DMS53 (cell line): Measurements from ENCODE around the gene TEKT3.
A peak's percentile ranks its signal among the peaks of the same experiment; 100 is the strongest.

Experiments
- DNase-seq: peaks from one replicate; lab custom pipeline; 2025; lab: John Stamatoyannopoulos, UW

TEKT3 gene

GRCh38 chr17:15341385-15341849 lies at the start of gene TEKT3:
Gene TEKT3, minus strand, starts transcription at chr17:15341597. Its CDS starts 10,012 bp downstream, at chr17:15331585.
- DNase-seq = peak; percentile 60

- DNase-seq = no peak
Measured at GRCh38 chr17:15388356-15389041, 47.1 kb upstream of the TEKT3 start.

GRCh38 chr17:15386083-15386482 lies 44.7 kb upstream of the TEKT3 start:
- no peak for DNase-seq

- no peak for DNase-seq
Measured at GRCh38 chr17:15385305-15385704, 43.9 kb upstream of the TEKT3 start.

- DNase-seq = no peak
Measured at GRCh38 chr17:15384142-15384787, 42.9 kb upstream of the TEKT3 start.

- no peak for DNase-seq
Measured at GRCh38 chr17:15382914-15383313, 41.5 kb upstream of the TEKT3 start.

- DNase-seq = no peak
Measured at GRCh38 chr17:15381707-15382106, 40.3 kb upstream of the TEKT3 start.

GRCh38 chr17:15380446-15380845 lies 39.0 kb upstream of the TEKT3 start:
- no peak for DNase-seq

- no peak for DNase-seq
Measured at GRCh38 chr17:15379659-15380058, 38.3 kb upstream of the TEKT3 start.

GRCh38 chr17:15378243-15378642 lies 36.8 kb upstream of the TEKT3 start:
- no peak for DNase-seq

GRCh38 chr17:15377616-15378015 lies 36.2 kb upstream of the TEKT3 start:
- DNase-seq = no peak

GRCh38 chr17:15377200-15377599 lies 35.8 kb upstream of the TEKT3 start:
- DNase-seq = no peak

GRCh38 chr17:15371376-15372130 lies 30.2 kb upstream of the TEKT3 start:
- no peak for DNase-seq

- no peak for DNase-seq
Measured at GRCh38 chr17:15368600-15368999, 27.2 kb upstream of the TEKT3 start.

- no peak for DNase-seq
Measured at GRCh38 chr17:15366026-15366425, 24.6 kb upstream of the TEKT3 start.

- DNase-seq = no peak
Measured at GRCh38 chr17:15364615-15365014, 23.2 kb upstream of the TEKT3 start.

GRCh38 chr17:15363702-15364101 lies 22.3 kb upstream of the TEKT3 start:
- DNase-seq = no peak

GRCh38 chr17:15361592-15361991 lies 20.2 kb upstream of the TEKT3 start:
- no peak for DNase-seq

GRCh38 chr17:15361151-15361550 lies 19.8 kb upstream of the TEKT3 start:
- DNase-seq = no peak

- DNase-seq = no peak
Measured at GRCh38 chr17:15354256-15354655, 12.9 kb upstream of the TEKT3 start.

- no peak for DNase-seq
Measured at GRCh38 chr17:15351925-15352324, 10.5 kb upstream of the TEKT3 start.

GRCh38 chr17:15351478-15351840 lies 10.1 kb upstream of the TEKT3 start:
- no peak for DNase-seq
